ENCODE results near the gene CUL4B.
"Not testable (repeated sequence)": the region's sequence is repeated elsewhere in the genome, so short reads cannot be mapped to it uniquely, and the experiment has no call there.

The CUL4B gene

DNA sequence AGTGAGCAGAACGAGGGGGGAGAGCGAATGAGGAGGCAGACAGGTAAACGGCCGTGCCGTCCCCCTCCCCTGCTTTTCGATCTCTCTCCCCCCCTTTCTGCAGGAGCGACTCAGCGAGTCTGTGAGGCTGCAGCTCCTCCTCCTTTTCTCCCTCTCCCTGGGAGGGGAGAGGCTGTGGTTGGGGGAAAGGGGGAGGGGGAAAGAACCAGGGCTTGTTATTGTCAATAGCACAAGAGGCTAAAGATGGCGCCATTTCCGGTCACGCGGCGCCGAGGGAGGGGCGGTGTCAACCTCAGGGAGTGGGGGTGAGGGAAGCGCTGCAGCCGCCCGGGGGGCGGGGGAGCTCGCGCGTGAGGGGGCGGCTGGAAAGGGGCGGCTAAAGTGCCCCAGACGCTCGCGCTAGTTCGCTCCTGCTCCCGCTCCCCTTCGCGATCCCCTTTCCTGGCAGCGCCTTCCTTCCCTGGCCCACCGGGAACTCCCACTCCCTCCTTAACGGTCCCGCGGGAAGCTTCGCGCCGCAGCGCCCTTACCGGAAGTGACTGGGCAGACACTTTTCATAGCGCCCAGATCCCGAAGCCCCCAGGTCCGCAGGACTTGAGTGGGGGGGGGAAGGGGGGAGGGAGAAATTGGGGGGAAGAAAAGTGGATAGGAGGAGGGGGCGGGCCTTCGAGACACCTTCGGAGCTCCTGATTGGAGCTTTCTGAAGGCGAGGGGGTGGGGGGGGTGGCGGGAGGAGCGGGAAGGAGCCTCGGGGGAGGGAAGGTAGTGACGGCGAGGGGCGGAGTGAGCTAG is at the start of gene CUL4B:
TSS of gene CUL4B (minus strand) at position 121 of the 792 bp plus-strand sequence. CDS start 324 bp downstream, outside the sequence.
- peak; percentile 94 for DNase-seq

DNA sequence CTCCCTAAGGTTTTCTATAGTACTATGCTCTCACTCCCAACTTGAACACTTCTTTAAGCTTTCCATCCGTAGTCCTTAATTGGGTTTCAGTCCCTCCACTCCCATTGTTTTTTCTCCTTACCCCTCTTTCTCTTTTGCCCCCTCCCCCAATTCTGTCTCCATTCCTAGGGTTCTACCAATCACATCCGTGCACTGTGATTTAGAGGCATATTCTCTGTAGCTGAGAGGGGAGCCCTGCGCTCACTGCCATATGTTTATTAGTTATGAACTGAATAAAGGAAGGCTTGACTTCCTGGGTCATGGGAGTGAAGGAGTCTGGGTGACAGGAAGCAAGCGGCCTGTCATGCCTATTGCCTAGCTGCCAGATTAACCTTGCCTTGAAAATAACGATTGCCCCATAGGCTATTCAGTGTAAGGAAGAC is 43.6 kb upstream of the CUL4B start:
- peak; percentile 81 for DNase-seq

DNA sequence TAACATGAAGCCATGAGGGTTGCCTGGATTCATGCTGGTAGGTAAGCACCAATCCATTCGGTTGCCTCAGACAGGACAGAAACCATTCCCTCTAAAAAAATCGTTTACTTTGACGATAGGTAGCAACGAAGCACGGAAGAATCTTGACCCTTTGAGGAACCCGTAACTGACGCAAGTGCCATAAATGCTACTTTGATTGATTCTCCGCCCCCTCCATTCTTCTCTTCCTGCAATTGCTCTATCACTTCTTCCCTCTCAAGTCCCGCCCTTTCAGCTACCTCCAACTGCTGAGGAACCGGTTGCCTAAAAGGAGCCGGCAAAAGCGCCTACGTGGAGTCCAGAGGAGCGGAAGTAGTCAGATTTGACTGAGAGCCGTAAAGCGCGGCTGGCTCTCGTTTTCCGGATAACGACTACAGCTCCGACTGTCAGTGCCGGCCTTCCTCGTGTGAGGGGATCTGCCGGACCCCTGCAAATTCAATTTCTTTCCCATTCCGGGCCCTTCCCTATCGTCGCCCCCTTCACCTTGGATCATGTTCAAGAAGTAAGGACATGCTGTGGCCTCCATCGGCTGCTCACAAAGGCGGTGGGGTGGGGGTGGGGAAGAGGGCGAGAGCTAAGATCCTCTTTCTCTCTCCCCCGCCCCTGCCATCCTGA is 43.1 kb upstream of the CUL4B start, which contains the start of gene MCTS1:
TSS of gene MCTS1 (plus strand) at position 395 of the 654 bp plus-strand sequence. CDS start at position 531, 136 bp downstream.
- peak; percentile 96 for DNase-seq

DNA sequence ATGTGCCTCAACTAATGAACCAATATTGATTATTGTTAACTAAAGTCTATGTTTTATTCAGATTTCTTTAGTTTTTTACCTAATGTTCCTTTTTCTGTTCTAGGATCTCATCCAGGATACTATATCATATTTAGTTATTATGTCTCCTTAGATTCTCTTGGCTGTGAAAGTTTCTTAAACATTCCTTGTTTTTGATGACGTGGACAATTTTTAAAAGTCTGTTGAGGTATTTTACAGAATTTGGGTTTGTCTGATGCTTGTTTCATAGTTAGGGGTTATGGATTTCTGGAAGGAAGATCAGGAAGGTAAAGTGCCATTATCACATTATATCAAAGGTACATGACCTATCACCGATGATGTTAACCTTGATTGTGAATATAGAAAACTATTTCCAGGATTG is 24.9 kb upstream of the CUL4B start:
- DNase-seq: no peak

DNA sequence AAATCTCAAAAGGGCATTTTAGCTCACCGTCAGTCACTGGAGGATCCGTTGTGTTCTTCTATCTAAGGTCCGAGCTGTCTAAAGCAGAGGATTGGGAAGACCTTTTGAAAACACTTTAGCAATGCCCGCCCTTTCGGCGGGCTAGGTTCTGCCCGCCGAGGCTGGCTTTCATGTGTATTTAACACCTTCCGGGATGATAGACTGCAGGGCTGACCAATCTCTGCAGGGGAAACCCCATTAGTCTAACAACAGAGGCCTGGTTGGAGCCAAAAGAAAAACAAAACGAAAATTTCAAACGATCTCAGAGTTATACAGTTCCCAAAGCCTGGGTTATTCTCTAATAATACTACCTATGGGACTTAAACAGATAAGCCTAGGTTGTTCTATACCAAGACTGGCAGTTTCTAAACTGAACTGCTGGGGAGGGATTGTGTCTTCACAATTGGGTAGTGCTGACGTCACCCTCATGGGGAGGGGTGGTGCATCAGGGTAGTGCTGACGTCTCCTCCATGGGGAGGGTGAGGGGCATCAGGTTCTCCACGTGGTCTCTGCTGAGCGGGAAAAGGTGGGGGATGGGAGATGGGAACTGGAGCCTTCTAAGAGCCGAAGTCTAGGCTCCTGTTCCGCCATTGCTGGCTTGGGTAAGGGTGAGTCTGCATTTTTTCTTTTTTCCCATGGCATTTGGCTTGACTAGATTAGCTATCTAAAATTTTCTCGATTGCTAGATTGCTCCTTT is 14.8 kb upstream of the CUL4B start:
- no peak for DNase-seq

DNA sequence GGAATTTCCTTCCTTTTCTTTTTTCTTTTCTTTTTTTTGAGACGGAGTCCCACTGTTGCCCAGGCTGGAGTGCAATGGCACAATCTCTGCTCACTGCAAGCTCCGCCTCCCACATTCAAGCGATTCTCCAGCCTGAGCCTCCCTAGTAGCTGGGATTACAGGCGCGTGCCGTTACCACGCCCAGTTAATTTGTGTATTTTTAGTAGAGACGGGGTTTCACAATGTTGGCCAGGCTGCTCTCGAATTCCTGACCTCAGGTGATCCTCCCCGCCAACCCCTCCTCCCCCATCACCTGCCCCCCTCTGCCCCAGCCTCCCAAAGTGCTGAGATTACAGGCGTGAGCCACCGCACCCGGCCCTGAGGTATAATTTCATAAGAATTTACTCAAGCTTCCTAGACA is 13.0 kb upstream of the CUL4B start:
- DNase-seq: not testable (repeated sequence)

DNA sequence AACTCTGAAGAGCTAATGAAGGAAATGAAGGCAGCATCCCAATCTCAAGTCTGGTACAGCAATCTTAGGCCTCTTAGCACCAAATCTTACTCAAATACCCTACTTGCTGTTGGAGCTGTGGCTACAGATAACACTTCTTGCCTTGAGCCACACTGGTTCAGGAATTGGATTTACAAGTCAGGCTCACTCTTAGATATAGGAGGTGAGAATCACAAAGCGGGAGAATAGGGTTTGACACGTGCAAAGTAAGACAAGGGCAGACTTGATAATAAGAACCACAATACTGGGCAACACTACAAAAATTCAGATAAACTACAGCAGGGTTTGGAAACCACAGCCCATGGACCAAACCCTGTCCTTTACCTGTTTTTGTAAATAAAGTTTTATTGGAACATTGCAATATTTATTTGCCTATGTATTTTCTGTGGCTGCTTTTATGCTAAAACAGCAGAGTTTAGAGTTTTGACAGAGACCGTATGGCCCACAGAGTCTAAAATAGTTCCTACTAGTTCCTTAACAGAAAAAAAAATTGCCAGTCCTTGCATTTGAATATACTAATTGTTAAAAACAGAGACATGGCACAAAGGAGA is 9.3 kb upstream of the CUL4B start:
- DNase-seq: no peak

DNA sequence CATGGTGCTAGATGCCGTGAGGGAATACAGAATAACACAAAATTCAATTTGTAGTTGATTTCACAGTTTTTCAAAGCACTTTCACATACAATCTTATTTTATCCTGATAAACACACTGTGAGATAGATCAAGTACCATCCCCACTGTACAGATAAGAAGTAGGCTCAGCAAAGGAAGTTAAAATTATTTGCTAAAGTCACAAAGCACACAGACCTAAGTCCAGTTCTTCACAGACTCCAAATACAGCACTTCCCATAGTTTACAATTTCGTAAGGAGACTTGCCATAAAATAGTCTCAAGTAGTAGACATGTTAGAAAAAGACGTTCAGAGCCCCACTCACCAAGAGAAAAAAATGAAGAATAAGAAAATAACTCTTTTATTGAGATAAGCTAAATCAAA is 7.8 kb upstream of the CUL4B start:
- DNase-seq: no peak

DNA sequence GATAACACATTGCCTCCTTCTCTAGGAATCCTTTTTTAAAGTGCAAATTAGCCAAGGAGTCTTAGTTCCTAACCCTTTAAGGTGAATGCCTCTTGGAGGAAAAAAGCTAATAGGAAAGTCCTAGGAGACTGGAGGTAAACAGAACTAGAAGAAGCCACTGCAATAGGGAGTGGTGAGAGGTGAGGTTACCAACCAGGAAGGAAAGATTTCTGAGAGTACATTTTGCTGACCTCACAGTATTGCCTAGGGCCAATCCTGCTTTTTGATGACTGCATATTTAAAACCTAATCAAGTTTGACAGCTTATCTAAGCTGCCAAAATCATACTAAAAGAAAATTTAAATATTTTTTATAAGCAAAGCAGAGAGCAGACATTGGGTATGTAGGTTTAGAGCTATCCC is 7.3 kb upstream of the CUL4B start:
- no peak for DNase-seq

DNA sequence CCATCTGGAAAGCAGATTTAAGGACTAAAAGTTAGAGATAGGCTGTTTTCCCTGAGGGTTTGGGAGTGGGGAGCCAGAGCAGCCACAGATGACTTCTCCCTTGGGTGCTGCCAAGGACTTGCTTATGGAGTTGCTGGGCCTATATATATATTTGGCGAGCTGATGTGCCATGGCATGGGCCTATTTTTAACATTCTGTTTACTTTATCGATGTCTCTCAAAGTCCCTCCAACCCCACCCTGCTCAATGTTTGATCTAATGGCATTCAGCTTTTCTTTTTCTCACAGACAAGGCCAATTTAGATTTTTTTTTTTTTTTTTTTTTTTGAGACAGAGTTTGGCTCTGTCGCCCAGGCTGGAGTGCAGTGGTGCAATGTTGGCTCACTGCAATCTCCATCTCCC is 6.1 kb upstream of the CUL4B start:
- DNase-seq: no peak

DNA sequence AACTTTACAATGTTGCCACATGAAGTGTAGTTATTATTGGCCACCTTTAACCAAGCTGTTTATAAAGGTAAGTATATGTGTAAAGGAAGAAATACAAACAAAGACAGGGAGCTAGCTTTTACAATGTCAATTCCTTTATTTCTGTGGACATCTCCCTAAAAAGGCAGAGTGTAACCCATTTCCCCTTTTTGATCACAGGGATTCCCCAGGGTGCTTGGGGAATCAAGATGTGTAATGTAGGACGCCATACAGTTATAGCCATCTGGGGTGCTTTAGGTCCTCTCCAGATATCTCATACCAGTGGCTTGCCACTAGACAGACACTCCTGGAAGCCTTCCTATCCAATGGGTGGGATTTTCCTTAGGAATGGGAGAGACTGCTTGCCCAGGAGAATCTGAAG is 4.2 kb upstream of the CUL4B start:
- DNase-seq: no peak

DNA sequence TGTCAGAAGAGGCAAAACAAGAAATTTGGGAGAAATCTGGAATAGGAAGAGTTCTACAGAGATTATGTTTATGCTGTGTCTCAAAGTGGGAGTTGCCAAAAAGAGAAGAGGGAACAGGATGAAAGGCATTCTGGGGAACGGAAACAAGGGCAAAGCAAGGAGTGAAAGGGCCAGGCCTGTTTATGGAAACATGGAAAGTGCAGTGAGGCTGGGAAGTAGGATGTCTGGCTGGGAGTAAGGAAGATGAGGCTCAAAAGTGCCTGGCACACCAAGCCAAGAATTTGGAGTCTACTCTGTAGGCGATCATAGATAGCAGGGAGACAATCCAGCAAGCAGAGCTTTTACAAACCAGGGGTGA is 1.8 kb upstream of the CUL4B start:
- DNase-seq: no peak

DNA sequence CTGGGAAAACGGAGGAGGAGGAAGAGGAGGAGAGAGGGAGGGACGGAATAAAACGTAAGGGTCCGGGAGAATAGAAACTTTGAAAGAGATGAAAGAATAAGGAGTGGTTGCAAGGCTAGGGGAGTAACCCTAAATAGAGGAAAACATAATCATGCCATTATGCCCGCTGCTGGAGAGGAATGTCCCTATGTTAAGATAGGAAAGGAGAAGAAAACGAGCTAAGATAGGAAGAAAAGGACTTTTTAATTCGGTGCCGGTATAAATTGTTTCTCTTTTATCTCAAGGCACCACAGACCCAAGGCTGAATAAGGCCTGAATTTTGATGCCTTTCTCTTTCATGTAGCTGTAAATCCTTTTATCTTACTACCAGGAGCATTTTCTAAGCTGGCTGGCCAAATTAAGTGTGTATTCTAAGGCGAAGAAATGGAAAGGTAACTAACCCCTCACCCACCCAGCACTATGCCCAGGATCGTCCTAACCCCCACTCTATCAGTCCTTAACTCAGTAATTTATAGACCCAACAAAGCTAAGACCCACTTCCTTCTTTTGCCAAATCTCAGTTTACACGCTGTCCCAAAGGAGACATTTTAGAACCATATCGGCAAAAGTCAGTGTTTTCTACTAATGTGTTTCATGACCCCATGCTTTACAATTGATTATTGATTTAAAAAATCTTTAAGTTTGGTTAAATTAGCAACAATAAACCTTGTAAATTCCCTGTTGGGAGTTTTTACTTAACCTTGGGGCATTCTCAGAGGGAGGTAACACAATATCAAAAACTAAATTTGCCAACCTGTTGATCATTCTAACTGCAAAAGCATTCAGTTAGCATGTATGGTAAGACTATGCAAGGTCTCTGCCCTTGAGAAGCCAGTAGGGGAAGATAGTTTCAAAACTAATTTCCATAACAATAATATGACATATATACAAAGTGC is 1.1 kb upstream of the CUL4B start:
- no peak for DNase-seq

DNA sequence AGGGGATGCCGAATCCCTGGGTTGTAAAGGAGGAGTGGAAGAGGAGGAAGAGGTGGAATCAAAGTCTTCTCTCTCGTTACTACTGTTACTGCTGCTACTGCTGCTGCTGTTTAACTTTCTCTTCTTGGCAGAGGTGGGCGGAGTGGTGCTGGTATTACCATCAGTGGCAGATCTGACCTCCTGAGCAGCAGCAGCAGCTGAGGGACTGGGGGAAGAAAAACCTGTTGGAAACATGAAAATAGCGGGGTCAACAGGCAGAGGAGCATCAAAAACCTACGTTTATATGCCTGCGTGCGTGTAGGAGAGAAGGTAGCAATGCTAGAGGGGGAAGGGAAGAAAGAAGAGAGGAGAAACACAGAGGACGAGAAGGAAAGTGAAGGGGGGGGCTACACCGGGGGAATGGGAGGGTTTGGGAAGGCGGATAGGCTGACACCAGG is 339 bp downstream of the CUL4B start:
- no peak for DNase-seq

DNA sequence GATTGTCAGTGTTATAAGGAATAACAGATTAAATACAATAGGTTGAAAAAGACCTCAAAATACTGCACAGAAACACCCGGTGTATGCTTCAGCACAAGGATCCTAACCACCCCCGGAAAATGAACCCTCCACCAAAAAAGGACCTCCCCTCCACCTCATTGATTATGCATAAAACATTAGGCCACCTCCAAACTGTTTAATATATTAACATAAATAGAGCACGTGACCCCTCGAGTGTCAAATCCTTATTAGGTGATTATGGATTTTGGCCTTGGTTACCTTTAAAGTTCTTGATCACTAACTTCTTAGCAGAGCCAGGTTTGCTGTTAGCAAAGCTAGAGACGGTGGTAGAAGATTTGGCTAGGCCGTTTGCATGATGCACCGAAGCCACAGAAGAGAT is 958 bp downstream of the CUL4B start:
- no peak for DNase-seq

DNA sequence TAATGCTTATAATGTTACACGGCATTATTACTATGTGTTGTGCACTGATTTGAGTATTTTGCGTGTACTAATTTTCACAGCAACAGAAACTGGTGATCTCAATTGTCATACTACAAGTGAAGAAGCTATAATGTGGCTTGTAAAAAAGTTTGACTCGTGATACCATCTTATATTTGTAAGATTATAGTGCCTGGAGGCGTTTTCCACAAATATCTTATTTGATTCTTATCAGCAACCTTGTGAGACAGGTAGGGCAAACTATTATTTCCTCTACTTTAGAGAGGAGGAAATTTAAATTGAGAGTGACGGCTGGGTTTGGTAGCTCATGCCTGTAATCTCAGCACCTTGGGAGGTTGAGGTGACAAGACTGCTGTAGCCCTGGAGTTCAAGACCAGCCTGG is 4.5 kb downstream of the CUL4B start:
- DNase-seq: no peak

DNA sequence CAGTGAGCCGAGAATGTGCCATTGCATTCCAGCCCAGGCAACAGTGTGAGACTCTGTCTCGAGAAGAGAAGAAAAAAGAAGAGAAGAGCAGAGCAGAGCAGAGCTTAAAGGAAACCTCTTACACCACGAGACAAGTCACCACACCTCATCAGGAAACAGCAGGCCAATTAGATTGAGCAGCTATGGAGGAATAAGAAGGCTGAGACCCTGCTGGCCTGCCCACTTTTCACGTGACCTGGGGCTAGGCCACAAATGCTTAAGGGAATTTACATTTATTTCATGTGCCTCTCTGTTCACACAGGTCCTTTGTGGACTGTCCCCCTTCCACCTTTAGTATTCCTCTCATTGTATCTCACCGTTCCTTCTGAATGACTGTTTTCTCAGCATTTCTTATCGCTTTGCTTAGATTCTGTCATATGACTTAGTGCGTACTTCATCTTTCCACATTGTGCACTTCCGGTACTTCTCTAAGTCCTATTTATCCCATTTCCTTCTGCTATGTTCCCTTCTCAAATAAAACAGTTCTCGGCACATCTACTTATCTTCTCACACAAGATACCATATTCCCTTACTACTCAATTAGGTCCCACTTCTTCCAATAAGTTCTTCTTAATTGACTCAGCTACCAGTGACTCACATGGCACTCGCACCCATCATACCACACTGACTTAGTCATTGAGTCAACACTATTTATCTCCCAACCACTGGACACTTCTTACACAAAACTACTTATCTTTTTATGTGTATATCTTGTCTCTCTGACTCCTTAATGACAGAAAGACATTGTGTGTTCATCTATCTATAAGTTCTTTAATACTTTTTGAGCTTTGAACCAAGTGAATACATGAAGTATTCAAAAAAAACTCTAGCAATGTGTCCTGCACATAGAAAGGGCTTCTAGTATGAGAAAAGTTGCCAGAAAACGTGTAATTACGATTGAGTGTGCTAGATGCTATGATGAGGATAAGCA is 11.0 kb downstream of the CUL4B start:
- DNase-seq: no peak

DNA sequence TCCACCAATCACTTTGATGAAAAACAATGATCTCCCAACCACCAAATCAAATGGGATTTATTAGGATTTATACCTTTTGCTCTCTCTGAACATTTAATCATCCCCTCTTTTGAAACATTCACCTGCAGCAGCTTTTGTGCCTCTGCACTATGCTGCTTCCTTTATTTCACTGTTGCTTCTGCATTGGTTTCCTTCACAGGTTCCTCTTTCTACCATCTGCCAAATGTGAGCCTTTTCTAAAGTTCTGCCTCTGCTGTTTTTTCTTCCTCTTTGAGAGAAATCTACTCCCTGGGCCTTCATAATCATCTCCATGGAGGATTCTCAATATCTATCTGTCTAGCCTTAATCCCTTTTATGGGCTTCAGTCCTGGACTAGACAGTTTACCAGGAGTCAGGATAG is 24.7 kb downstream of the CUL4B start:
- DNase-seq: no peak

DNA sequence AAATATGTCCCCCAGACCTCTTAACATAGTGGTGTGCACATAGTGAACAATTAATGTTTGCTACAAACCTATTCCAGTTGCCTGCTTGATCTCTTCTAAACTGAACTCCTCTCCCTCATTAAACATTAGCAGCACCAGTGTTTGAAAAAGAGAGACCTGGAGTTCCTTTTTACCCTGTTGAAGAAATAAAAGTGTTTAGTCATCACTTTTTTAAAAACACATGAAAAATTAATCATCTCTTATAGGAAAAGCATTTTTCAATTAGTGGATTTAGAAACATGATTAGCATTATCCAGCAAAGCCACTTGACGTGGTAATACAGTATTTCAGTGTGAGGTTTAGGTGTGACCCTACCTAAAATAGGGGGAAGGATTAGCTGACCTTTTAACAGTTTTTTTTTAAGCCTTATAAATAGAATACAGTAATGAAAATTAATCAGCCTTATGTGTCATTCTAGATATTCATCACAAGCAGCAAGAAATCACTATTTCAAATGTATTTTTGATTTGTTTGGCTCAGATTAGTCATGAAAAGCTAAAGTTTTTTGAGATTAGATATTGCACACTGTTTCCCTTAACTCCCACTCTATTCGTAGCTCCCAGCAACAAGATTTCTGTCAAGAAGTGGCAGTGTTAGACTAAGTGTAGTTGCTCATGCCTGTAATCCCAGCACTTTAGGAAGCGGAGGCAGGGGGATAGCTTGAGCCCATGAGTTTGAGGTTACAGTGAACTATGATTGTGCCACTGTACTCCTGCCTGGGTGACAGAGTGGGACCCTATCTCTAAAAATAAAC is 26.2 kb downstream of the CUL4B start:
- no peak for DNase-seq

DNA sequence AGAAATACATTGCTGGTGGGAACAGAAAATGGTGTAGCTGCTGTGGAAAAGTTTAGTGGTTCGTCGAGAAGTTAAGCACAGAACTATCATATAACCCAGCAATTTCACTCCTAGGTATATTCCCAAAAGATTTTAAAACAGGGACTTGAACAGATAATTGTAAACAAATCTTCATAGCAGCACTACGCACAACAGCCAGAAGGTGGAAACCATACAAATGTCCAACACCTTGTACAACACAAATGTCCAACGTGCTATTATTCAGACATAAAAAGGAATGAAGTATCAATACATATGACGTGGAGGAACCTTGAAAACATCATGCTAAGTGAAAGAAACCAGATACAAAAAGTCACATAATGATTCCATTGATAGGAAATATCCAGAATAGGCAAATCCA is 37.9 kb downstream of the CUL4B start:
- no peak for DNase-seq
